C4-2B (cell line): ENCODE measurements around the gene MSRB1.

ENCODE experiments used
- H3K27ac ChIP-seq: fragments of 450-650 bp; 2 replicates; pipeline ENCODE4 v1.5.1; 2017
- CTCF ChIP-seq: fragments of 450-650 bp; conservative IDR thresholded peaks from 2 replicates; pipeline ENCODE4 v1.5.1; 2017; ENCODE audit warnings: mild to moderate bottlenecking
- ZFX ChIP-seq: fragments of 450-650 bp; IDR thresholded peaks from 2 replicates; pipeline ENCODE4 v1.6.1; 2017

Gene MSRB1

GRCh38 chr16:1895949-1896675 lies 46.9 kb downstream of the MSRB1 start:
- no peak overlapping the region for H3K27ac ChIP-seq
- TF ChIP-seq ZFX: no peak
- no peak for TF ChIP-seq CTCF

- TF ChIP-seq CTCF (no peak), ZFX (no peak)
- H3K27ac ChIP-seq: no peak overlapping the region
Measured at GRCh38 chr16:1895068-1895467, 47.9 kb downstream of the MSRB1 start.

GRCh38 chr16:1890708-1891050 lies 52.3 kb downstream of the MSRB1 start:
- no peak for TF ChIP-seq CTCF
- no peak overlapping the region for H3K27ac ChIP-seq

GRCh38 chr16:1890024-1890707 lies 52.8 kb downstream of the MSRB1 start:
- no peak for TF ChIP-seq CTCF
- TF ChIP-seq ZFX: no peak
- no peak overlapping the region for H3K27ac ChIP-seq
